Measurements from ENCODE around the gene CEP250. TPM values are rescaled to one million over a fixed set of nuclear protein-coding genes. Genes with fewer than 3 reads are reported as not detected.

Gene CEP250, protein sequence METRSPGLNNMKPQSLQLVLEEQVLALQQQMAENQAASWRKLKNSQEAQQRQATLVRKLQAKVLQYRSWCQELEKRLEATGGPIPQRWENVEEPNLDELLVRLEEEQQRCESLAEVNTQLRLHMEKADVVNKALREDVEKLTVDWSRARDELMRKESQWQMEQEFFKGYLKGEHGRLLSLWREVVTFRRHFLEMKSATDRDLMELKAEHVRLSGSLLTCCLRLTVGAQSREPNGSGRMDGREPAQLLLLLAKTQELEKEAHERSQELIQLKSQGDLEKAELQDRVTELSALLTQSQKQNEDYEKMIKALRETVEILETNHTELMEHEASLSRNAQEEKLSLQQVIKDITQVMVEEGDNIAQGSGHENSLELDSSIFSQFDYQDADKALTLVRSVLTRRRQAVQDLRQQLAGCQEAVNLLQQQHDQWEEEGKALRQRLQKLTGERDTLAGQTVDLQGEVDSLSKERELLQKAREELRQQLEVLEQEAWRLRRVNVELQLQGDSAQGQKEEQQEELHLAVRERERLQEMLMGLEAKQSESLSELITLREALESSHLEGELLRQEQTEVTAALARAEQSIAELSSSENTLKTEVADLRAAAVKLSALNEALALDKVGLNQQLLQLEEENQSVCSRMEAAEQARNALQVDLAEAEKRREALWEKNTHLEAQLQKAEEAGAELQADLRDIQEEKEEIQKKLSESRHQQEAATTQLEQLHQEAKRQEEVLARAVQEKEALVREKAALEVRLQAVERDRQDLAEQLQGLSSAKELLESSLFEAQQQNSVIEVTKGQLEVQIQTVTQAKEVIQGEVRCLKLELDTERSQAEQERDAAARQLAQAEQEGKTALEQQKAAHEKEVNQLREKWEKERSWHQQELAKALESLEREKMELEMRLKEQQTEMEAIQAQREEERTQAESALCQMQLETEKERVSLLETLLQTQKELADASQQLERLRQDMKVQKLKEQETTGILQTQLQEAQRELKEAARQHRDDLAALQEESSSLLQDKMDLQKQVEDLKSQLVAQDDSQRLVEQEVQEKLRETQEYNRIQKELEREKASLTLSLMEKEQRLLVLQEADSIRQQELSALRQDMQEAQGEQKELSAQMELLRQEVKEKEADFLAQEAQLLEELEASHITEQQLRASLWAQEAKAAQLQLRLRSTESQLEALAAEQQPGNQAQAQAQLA (N-terminal part only)
- total RNA-seq = 41.6 and 42.9 TPM in 2 replicates

DNA sequence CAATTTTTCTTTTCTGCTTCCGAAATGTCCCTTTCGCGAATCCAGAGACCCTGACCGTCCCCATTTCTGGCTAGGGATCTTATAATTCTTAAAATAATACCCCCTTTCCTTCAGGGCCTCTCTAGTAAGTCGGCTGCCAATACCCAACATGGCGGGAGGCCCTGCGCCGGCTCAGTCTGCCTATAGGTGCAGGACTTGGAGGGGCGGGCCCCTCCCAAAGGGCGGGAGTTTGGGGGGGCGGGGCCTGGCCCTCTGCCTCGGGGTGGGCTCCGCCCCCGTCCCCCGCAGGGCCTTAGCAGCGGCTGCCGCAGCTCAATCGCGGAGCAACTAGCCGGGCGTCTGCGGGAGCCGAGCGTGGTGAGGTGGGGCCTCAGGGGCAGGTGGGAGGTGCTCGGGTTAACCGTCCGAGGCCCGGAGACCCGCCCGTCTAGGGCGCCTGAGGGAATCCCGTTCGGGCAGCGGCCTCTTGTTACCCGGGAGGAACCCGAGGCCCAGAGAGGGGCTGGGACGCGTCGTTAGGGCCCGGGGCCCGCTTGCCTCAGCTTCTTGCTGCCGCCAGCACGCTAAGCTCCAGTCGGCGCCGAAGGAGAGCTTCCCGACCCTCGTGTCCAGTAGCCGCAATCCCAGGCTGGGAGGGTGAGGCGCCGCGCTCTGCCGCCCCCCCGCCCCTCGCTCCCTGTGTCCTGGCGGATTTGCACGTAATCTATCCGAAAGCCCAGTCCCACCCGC is at the start of gene CEP250:
CEP250 (plus strand) TSS at position 718 of the 729 bp plus-strand sequence. CDS start 6,770 bp downstream, outside the sequence.

GRCh38 chr20:35529552-35529951 is 74.2 kb downstream of the CEP250 start, which contains the start of gene C20orf173:
C20orf173 (minus strand) TSS chr20:35529652; CDS start chr20:35529373, 279 bp downstream.

GRCh38 chr20:35541783-35542662 is 86.6 kb downstream of the CEP250 start, which contains the start of gene ERGIC3:
ERGIC3 (plus strand) TSS chr20:35542078; CDS start chr20:35542098, 20 bp downstream.

Other genes starting within 250 kb of the CEP250 start
- gene MMP24, start 228.9 kb upstream of the CEP250 start, total RNA-seq = not detected in 2 replicates
- gene MMP24OS, start 177.5 kb upstream of the CEP250 start, total RNA-seq = 15.9 and 30.8 TPM in 2 replicates
- gene EIF6, start 170.8 kb upstream of the CEP250 start, total RNA-seq = 222 and 278 TPM in 2 replicates
- 1.2 and 3.2 TPM in 2 replicates for gene FAM83C, start 163.2 kb upstream of the CEP250 start, total RNA-seq
- gene UQCC1, start 43.6 kb upstream of the CEP250 start, total RNA-seq = 28.1 and 32.5 TPM in 2 replicates
- gene GDF5, start 17.4 kb upstream of the CEP250 start, total RNA-seq = 0.85 and 0.93 TPM in 2 replicates
- gene C20orf173, start 74.1 kb downstream of the CEP250 start, total RNA-seq = not detected in 2 replicates
- 169 and 191 TPM in 2 replicates for gene ERGIC3, start 86.5 kb downstream of the CEP250 start, total RNA-seq
- 1.5 and 2.5 TPM in 2 replicates for gene SPAG4, start 160.2 kb downstream of the CEP250 start, total RNA-seq
- gene CPNE1, start 209.3 kb downstream of the CEP250 start, total RNA-seq = 71.3 and 76.1 TPM in 2 replicates
- gene RBM12, start 209.3 kb downstream of the CEP250 start, total RNA-seq = 28.3 and 37.2 TPM in 2 replicates
- 18.4 and 32.9 TPM in 2 replicates for gene NFS1, start 243.8 kb downstream of the CEP250 start, total RNA-seq
- gene ROMO1, start 243.8 kb downstream of the CEP250 start, total RNA-seq = 448 and 762 TPM in 2 replicates